Measurements from ENCODE around the gene MCF2L.

- TF ChIP-seq EP300 (IDR thresholded peaks at IDR 0.05; ENCODE audit: low read depth): no peak
- TF ChIP-seq, protein P1, sequence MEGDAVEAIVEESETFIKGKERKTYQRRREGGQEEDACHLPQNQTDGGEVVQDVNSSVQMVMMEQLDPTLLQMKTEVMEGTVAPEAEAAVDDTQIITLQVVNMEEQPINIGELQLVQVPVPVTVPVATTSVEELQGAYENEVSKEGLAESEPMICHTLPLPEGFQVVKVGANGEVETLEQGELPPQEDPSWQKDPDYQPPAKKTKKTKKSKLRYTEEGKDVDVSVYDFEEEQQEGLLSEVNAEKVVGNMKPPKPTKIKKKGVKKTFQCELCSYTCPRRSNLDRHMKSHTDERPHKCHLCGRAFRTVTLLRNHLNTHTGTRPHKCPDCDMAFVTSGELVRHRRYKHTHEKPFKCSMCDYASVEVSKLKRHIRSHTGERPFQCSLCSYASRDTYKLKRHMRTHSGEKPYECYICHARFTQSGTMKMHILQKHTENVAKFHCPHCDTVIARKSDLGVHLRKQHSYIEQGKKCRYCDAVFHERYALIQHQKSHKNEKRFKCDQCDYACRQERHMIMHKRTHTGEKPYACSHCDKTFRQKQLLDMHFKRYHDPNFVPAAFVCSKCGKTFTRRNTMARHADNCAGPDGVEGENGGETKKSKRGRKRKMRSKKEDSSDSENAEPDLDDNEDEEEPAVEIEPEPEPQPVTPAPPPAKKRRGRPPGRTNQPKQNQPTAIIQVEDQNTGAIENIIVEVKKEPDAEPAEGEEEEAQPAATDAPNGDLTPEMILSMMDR (IDR thresholded peaks at IDR 0.05): no peak
These were observed 52.8 kb downstream of the MCF2L start for GRCh38 chr13:113021811-113022210.

All from transverse colon (tissue), 3 donors.